WTC11 (cell line): ENCODE data around the gene OTOGL. TPM values are rescaled to one million over a fixed set of nuclear protein-coding genes. Genes with fewer than 3 reads are reported as not detected.

ENCODE experiments used
- ATAC-seq: fragments of 200-7000 bp; cut with Tn5 transposase; 2 replicates; pipeline ENCODE4 v1.10.0; 2021; ENCODE audit warnings: mild to moderate bottlenecking, moderate library complexity
- CTCF ChIA-PET: fragments of 300-600 bp; sonication (Branson Sonifier 250); formaldehyde crosslinking; loops from one replicate; lab custom pipeline; 2021; ENCODE audit warnings: antibody characterized with exemption; lab: Charles Lee
- POLR2A ChIA-PET: fragments of 350-600 bp; sonication (Branson Sonifier 250); formaldehyde crosslinking; loops from one replicate; lab custom pipeline; 2021; ENCODE audit warnings: antibody characterized with exemption; lab: Charles Lee
- DNase-seq: peaks from one replicate; pipeline ENCODE4 v3.0.0; 2021; ENCODE audit warnings: low spot score
- H3K27ac Mint-ChIP-seq: 2 replicates; pipeline ENCODE4 v1.8.0; 2021; ENCODE audit warnings: mixed read lengths
- H3K27me3 Mint-ChIP-seq: 2 replicates; pipeline ENCODE4 v1.8.0; 2021; ENCODE audit warnings: low read depth, mild to moderate bottlenecking, moderate library complexity, mixed read lengths
- H3K36me3 Mint-ChIP-seq: 2 replicates; pipeline ENCODE4 v1.8.0; 2021; ENCODE audit warnings: mixed read lengths
- H3K4me1 Mint-ChIP-seq: 2 replicates; pipeline ENCODE4 v1.8.0; 2022; ENCODE audit warnings: mixed read lengths
- H3K4me3 Mint-ChIP-seq: 2 replicates; pipeline ENCODE4 v1.8.0; 2021; ENCODE audit warnings: mild to moderate bottlenecking, moderate library complexity, mixed read lengths
- H3K9me3 Mint-ChIP-seq: 2 replicates; pipeline ENCODE4 v1.8.0; 2021; ENCODE audit warnings: mixed read lengths
- AFF4 ChIP-seq: sonication (generic); formaldehyde crosslinking; IDR thresholded peaks from 2 replicates; pipeline ENCODE4 v1.8.1; 2023; ENCODE audit warnings: mild to moderate bottlenecking, missing genetic modification reagents, borderline replicate concordance
- ATF1 ChIP-seq: sonication (generic); formaldehyde crosslinking; IDR thresholded peaks from 2 replicates; pipeline ENCODE4 v1.8.1; 2023; ENCODE audit warnings: mild to moderate bottlenecking, moderate library complexity, missing genetic modification reagents
- CREB1 ChIP-seq: sonication (generic); formaldehyde crosslinking; IDR thresholded peaks from 2 replicates; pipeline ENCODE4 v1.8.0; 2023; ENCODE audit warnings: mild to moderate bottlenecking, missing genetic modification reagents
- E2F4 ChIP-seq: sonication (generic); formaldehyde crosslinking; IDR thresholded peaks from 2 replicates; pipeline ENCODE4 v1.8.1; 2022; ENCODE audit warnings: low read depth, mild to moderate bottlenecking, moderate library complexity, missing genetic modification reagents, borderline replicate concordance
- FOXJ3 ChIP-seq: sonication (generic); formaldehyde crosslinking; IDR thresholded peaks from 2 replicates; pipeline ENCODE4 v1.9.0; 2021; ENCODE audit warnings: missing genetic modification reagents, mild to moderate bottlenecking, borderline replicate concordance
- FOXP1 ChIP-seq: sonication (generic); formaldehyde crosslinking; IDR thresholded peaks from 2 replicates; pipeline ENCODE4 v1.8.0; 2022; ENCODE audit warnings: missing genetic modification reagents, mild to moderate bottlenecking, moderate library complexity, borderline replicate concordance
- GABPB1 ChIP-seq: sonication (generic); formaldehyde crosslinking; IDR thresholded peaks from 2 replicates; pipeline ENCODE4 v1.8.1; 2023; ENCODE audit warnings: mild to moderate bottlenecking, missing genetic modification reagents
- HMGA2 ChIP-seq: fragments of 250-450 bp; sonication (Bioruptor Pico); IDR thresholded peaks from 2 replicates; pipeline ENCODE4 v1.4.0; 2021; ENCODE audit warnings: mild to moderate bottlenecking, moderate library complexity
- JUN ChIP-seq: sonication (generic); formaldehyde crosslinking; IDR thresholded peaks from 2 replicates; pipeline ENCODE4 v1.8.0; 2023; ENCODE audit warnings: mild to moderate bottlenecking, missing genetic modification reagents
- KAT7 ChIP-seq: sonication (generic); formaldehyde crosslinking; IDR thresholded peaks from 2 replicates; pipeline ENCODE4 v1.8.1; 2023; ENCODE audit warnings: missing genetic modification reagents, mild to moderate bottlenecking, borderline replicate concordance
- NFATC4 ChIP-seq: fragments of 250-450 bp; sonication (Bioruptor Pico); IDR thresholded peaks from 2 replicates; pipeline ENCODE4 v1.9.0; 2021; ENCODE audit warnings: mild to moderate bottlenecking
- TP53 ChIP-seq: sonication (generic); formaldehyde crosslinking; IDR thresholded peaks from 2 replicates; pipeline ENCODE4 v1.8.1; 2023; ENCODE audit warnings: mild to moderate bottlenecking, missing genetic modification reagents
- ZNF263 ChIP-seq: sonication (generic); formaldehyde crosslinking; IDR thresholded peaks from 2 replicates; pipeline ENCODE4 v1.8.1; 2022; ENCODE audit warnings: low read depth, mild to moderate bottlenecking, moderate library complexity, missing genetic modification reagents
- total RNA-seq: library from RNA; stranded (reverse); gene quantifications from 3 replicates; pipeline ENCODE4 v1.2.3, GENCODE V29; 2021
- TF ChIP-seq, protein P1 (sequence below): fragments of 250-450 bp; sonication (Bioruptor Pico); IDR thresholded peaks from 2 replicates; pipeline ENCODE4 v1.9.0; 2021; ENCODE audit warnings: mild to moderate bottlenecking, borderline replicate concordance
- TF ChIP-seq, protein P2 (sequence below): sonication (generic); formaldehyde crosslinking; IDR thresholded peaks from 2 replicates; pipeline ENCODE4 v1.8.1; 2022; ENCODE audit warnings: mild to moderate bottlenecking, missing genetic modification reagents, moderate library complexity, borderline replicate concordance
- TF ChIP-seq, protein P3 (sequence below): sonication (generic); formaldehyde crosslinking; IDR thresholded peaks from 2 replicates; pipeline ENCODE4 v1.8.0; 2023; ENCODE audit warnings: mild to moderate bottlenecking, missing genetic modification reagents
- TF ChIP-seq, protein P4 (sequence below): fragments of 250-450 bp; sonication (Bioruptor Pico); IDR thresholded peaks from 2 replicates; pipeline ENCODE4 v1.9.0; 2021; ENCODE audit warnings: mild to moderate bottlenecking
- TF ChIP-seq, protein P5 (sequence below): sonication (generic); formaldehyde crosslinking; IDR thresholded peaks from 2 replicates; pipeline ENCODE4 v1.8.1; 2023; ENCODE audit warnings: mild to moderate bottlenecking, moderate library complexity, missing genetic modification reagents
- TF ChIP-seq, protein P6 (sequence below): fragments of 250-450 bp; sonication (Bioruptor Pico); IDR thresholded peaks from 2 replicates; pipeline ENCODE4 v2.1.2; 2022; ENCODE audit warnings: mild to moderate bottlenecking, moderate library complexity

OTOGL gene
- total RNA-seq, 1 experiment from 2014 or later: 0.55 TPM

DNA sequence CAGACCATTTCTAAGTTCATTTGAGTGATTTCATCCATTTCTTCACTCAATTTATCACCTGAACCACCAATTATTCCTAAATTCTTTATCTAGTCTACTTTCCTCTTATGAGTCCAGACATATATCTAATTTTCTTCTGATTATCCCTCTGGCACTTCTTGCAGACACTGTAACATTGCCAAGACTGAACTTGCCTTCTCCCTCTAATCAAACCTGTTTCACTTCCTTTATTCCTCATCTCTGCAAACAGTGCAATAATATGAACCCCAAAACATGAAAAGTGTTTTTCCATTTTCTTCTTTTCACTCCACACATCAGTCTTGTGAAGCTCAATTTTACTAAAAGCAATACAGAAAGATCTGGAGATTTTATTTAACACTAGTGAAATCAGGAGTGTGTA lies 306.9 kb downstream of the OTOGL start:
- no peak for TF ChIP-seq TP53 (CRISPR knock-in tag)
- TF ChIP-seq, protein P1, sequence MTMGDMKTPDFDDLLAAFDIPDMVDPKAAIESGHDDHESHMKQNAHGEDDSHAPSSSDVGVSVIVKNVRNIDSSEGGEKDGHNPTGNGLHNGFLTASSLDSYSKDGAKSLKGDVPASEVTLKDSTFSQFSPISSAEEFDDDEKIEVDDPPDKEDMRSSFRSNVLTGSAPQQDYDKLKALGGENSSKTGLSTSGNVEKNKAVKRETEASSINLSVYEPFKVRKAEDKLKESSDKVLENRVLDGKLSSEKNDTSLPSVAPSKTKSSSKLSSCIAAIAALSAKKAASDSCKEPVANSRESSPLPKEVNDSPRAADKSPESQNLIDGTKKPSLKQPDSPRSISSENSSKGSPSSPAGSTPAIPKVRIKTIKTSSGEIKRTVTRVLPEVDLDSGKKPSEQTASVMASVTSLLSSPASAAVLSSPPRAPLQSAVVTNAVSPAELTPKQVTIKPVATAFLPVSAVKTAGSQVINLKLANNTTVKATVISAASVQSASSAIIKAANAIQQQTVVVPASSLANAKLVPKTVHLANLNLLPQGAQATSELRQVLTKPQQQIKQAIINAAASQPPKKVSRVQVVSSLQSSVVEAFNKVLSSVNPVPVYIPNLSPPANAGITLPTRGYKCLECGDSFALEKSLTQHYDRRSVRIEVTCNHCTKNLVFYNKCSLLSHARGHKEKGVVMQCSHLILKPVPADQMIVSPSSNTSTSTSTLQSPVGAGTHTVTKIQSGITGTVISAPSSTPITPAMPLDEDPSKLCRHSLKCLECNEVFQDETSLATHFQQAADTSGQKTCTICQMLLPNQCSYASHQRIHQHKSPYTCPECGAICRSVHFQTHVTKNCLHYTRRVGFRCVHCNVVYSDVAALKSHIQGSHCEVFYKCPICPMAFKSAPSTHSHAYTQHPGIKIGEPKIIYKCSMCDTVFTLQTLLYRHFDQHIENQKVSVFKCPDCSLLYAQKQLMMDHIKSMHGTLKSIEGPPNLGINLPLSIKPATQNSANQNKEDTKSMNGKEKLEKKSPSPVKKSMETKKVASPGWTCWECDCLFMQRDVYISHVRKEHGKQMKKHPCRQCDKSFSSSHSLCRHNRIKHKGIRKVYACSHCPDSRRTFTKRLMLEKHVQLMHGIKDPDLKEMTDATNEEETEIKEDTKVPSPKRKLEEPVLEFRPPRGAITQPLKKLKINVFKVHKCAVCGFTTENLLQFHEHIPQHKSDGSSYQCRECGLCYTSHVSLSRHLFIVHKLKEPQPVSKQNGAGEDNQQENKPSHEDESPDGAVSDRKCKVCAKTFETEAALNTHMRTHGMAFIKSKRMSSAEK (CRISPR knock-in tag): no peak
- TF ChIP-seq, protein P2, sequence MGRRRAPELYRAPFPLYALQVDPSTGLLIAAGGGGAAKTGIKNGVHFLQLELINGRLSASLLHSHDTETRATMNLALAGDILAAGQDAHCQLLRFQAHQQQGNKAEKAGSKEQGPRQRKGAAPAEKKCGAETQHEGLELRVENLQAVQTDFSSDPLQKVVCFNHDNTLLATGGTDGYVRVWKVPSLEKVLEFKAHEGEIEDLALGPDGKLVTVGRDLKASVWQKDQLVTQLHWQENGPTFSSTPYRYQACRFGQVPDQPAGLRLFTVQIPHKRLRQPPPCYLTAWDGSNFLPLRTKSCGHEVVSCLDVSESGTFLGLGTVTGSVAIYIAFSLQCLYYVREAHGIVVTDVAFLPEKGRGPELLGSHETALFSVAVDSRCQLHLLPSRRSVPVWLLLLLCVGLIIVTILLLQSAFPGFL (CRISPR knock-in tag): no peak
- no peak for TF ChIP-seq E2F4
- TF ChIP-seq FOXP1 (CRISPR knock-in tag): no peak
- TF ChIP-seq JUN (CRISPR knock-in tag): no peak
- TF ChIP-seq, protein P3, sequence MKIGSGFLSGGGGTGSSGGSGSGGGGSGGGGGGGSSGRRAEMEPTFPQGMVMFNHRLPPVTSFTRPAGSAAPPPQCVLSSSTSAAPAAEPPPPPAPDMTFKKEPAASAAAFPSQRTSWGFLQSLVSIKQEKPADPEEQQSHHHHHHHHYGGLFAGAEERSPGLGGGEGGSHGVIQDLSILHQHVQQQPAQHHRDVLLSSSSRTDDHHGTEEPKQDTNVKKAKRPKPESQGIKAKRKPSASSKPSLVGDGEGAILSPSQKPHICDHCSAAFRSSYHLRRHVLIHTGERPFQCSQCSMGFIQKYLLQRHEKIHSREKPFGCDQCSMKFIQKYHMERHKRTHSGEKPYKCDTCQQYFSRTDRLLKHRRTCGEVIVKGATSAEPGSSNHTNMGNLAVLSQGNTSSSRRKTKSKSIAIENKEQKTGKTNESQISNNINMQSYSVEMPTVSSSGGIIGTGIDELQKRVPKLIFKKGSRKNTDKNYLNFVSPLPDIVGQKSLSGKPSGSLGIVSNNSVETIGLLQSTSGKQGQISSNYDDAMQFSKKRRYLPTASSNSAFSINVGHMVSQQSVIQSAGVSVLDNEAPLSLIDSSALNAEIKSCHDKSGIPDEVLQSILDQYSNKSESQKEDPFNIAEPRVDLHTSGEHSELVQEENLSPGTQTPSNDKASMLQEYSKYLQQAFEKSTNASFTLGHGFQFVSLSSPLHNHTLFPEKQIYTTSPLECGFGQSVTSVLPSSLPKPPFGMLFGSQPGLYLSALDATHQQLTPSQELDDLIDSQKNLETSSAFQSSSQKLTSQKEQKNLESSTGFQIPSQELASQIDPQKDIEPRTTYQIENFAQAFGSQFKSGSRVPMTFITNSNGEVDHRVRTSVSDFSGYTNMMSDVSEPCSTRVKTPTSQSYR (CRISPR knock-in tag): no peak
- no peak for TF ChIP-seq FOXJ3
- no peak for TF ChIP-seq ZNF263
- TF ChIP-seq, all 79 proteins: peak for 0
- H3K27ac Mint-ChIP-seq: no peak overlapping the region
- no peak overlapping the region for H3K4me3 Mint-ChIP-seq
- no peaks in the 10 kb centered on the region for H3K9me3 Mint-ChIP-seq
- POLR2A ChIA-PET: no interaction called here
- CTCF ChIA-PET: no interaction called here
- ATAC-seq (no peak), DNase-seq (no peak)
- no peaks in the 10 kb centered on the region for H3K36me3 Mint-ChIP-seq
- H3K27me3 Mint-ChIP-seq: no peaks in the 10 kb centered on the region; the same call in none of the 2 replicates
- no peaks in the 10 kb centered on the region for H3K4me1 Mint-ChIP-seq

- H3K27ac Mint-ChIP-seq: no peak overlapping the region
- ChIA-PET CTCF (no interaction called here), POLR2A (no interaction called here)
- ATAC-seq (no peak), DNase-seq (no peak)
- no peak overlapping the region for H3K4me3 Mint-ChIP-seq
- H3K4me1 Mint-ChIP-seq: no peaks in the 10 kb centered on the region
- no peaks in the 10 kb centered on the region; the same call in none of the 2 replicates for H3K27me3 Mint-ChIP-seq
- H3K9me3 Mint-ChIP-seq: no peaks in the 10 kb centered on the region
- no peaks in the 10 kb centered on the region for H3K36me3 Mint-ChIP-seq
- TF ChIP-seq ATF1: no peak
- no peak for TF ChIP-seq CREB1
- TF ChIP-seq HMGA2 (CRISPR knock-in tag): no peak
- no peak for TF ChIP-seq GABPB1 (CRISPR knock-in tag)
- TF ChIP-seq, protein P4, sequence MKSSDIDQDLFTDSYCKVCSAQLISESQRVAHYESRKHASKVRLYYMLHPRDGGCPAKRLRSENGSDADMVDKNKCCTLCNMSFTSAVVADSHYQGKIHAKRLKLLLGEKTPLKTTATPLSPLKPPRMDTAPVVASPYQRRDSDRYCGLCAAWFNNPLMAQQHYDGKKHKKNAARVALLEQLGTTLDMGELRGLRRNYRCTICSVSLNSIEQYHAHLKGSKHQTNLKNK: no peak
- TF ChIP-seq NFATC4: no peak
- TF ChIP-seq, protein P5, sequence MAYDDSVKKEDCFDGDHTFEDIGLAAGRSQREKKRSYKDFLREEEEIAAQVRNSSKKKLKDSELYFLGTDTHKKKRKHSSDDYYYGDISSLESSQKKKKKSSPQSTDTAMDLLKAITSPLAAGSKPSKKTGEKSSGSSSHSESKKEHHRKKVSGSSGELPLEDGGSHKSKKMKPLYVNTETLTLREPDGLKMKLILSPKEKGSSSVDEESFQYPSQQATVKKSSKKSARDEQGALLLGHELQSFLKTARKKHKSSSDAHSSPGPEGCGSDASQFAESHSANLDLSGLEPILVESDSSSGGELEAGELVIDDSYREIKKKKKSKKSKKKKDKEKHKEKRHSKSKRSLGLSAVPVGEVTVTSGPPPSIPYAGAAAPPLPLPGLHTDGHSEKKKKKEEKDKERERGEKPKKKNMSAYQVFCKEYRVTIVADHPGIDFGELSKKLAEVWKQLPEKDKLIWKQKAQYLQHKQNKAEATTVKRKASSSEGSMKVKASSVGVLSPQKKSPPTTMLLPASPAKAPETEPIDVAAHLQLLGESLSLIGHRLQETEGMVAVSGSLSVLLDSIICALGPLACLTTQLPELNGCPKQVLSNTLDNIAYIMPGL: no peak
- TF ChIP-seq, protein P6, sequence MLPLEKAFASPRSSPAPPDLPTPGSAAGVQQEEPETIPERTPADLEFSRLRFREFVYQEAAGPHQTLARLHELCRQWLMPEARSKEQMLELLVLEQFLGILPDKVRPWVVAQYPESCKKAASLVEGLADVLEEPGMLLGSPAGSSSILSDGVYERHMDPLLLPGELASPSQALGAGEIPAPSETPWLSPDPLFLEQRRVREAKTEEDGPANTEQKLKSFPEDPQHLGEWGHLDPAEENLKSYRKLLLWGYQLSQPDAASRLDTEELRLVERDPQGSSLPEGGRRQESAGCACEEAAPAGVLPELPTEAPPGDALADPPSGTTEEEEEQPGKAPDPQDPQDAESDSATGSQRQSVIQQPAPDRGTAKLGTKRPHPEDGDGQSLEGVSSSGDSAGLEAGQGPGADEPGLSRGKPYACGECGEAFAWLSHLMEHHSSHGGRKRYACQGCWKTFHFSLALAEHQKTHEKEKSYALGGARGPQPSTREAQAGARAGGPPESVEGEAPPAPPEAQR (CRISPR knock-in tag): no peak
- no peak for TF ChIP-seq AFF4 (CRISPR knock-in tag)
- no peak for TF ChIP-seq KAT7 (CRISPR knock-in tag)
Measured at GRCh38 chr12:80411787-80412186, 312.4 kb downstream of the OTOGL start.
